ENCODE results near the gene CDKL5. TPM values are rescaled to one million over a fixed set of nuclear protein-coding genes. Genes with fewer than 3 reads are reported as not detected.

The CDKL5 gene
- total RNA-seq, 1 experiment from 2014 or later: 4.2 TPM

DNA sequence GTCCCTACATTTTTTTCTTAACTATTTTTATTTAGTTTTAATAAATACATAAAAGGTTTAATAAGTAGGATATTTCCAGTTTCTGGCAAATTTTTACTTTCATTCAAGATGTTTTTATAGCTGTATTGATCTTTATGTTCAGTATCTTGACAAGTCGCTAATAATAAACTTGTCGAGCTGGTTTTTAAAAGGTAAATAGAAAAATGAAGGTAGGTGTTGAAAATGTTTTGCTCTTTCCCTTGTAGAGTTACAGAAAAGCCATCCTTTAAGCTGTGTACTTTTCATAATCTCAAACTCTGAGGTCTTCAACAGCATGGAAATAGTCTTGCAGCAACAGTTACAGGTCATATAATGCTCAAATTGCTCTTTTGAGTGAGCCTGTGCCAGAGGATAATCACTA lies 193.9 kb downstream of the CDKL5 start:
- ChIA-PET POLR2A (ENCODE audit: unreplicated experiment) (no interaction called here), CTCF (no interaction called here)
- BruUV-seq (replicated peaks): no TSS peak
- no peaks in the 10 kb centered on the region for H3K79me2 ChIP-seq (ENCODE audit: low read depth)
- TF ChIP-seq EZH2 (IDR thresholded peaks at IDR 0.05; ENCODE audit: low read depth): no peak
- TF ChIP-seq, protein P1, sequence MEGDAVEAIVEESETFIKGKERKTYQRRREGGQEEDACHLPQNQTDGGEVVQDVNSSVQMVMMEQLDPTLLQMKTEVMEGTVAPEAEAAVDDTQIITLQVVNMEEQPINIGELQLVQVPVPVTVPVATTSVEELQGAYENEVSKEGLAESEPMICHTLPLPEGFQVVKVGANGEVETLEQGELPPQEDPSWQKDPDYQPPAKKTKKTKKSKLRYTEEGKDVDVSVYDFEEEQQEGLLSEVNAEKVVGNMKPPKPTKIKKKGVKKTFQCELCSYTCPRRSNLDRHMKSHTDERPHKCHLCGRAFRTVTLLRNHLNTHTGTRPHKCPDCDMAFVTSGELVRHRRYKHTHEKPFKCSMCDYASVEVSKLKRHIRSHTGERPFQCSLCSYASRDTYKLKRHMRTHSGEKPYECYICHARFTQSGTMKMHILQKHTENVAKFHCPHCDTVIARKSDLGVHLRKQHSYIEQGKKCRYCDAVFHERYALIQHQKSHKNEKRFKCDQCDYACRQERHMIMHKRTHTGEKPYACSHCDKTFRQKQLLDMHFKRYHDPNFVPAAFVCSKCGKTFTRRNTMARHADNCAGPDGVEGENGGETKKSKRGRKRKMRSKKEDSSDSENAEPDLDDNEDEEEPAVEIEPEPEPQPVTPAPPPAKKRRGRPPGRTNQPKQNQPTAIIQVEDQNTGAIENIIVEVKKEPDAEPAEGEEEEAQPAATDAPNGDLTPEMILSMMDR (conservative IDR thresholded peaks at IDR 0.05): no peak
- no peaks in the 10 kb centered on the region for H3K27me3 ChIP-seq (ENCODE audit: insufficient read depth, low read depth)
- no peaks in the 10 kb centered on the region for H3K9me3 ChIP-seq (ENCODE audit: insufficient read depth, low read depth)
- no peak for DNase-seq
- peaks cover 11% of the 10 kb centered on the region; the same call in 1 of the 2 replicates for H3K4me1 ChIP-seq (replicated peaks; ENCODE audit: insufficient read depth)
- H3K9me2 ChIP-seq (ENCODE audit: insufficient read depth): no peaks in the 10 kb centered on the region
- H3F3A ChIP-seq (ENCODE audit: insufficient read depth, low read depth): no peaks in the 10 kb centered on the region
- no peak overlapping the region for H3K4me3 ChIP-seq
- intact Hi-C loops (cut with micrococcal nuclease; ENCODE audit: unreplicated experiment): no loop called here
- H4K20me1 ChIP-seq (ENCODE audit: insufficient read depth): no peaks in the 10 kb centered on the region
- H3K4me2 ChIP-seq: no peak overlapping the region
- H2AFZ ChIP-seq: no peak overlapping the region
- no peaks in the 10 kb centered on the region for H3K36me3 ChIP-seq (ENCODE audit: low read depth)
- H3K27ac ChIP-seq: no peak overlapping the region

DNA sequence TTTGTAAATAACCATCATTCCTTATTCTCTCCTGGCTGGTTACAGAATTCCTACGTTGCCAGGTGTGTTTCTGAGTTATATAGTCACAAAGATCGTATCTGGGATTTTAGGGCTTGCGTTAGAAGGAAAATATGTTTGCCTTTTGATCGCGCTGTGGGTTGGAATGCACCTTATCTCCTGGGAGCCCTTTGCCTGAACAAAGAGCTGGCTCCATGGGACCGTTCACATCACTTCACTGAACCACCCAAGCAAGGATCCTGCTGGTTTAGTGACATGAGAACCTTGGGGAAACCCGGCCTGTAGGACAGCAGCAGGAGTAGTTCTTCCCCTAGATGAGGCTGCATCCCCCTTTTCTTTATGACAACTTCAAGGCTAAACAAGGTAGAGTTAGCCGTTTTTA lies 194.9 kb downstream of the CDKL5 start:
- Histone ChIP-seq H4K20me1 (ENCODE audit: insufficient read depth) (no peaks in the 10 kb centered on the region), H3K79me2 (ENCODE audit: low read depth) (no peaks in the 10 kb centered on the region), H3K9me3 (ENCODE audit: insufficient read depth, low read depth) (no peaks in the 10 kb centered on the region), H3K36me3 (ENCODE audit: low read depth) (no peaks in the 10 kb centered on the region), H2AFZ (no peak overlapping the region), H3K27ac (no peak overlapping the region), H3K4me3 (no peak overlapping the region), H3K27me3 (ENCODE audit: insufficient read depth, low read depth) (no peaks in the 10 kb centered on the region), H3F3A (ENCODE audit: insufficient read depth, low read depth) (no peaks in the 10 kb centered on the region), H3K4me1 (replicated peaks; ENCODE audit: insufficient read depth) (peaks cover 11% of the 10 kb centered on the region; the same call in 1 of the 2 replicates), H3K4me2 (no peak overlapping the region), H3K9me2 (ENCODE audit: insufficient read depth) (no peaks in the 10 kb centered on the region)
- POLR2A ChIA-PET (ENCODE audit: unreplicated experiment): no interaction called here
- no peak for DNase-seq
- intact Hi-C loops (cut with micrococcal nuclease; ENCODE audit: unreplicated experiment): no loop called here
- BruUV-seq (replicated peaks): no TSS peak
- no peak for TF ChIP-seq EZH2 (IDR thresholded peaks at IDR 0.05; ENCODE audit: low read depth)
- CTCF ChIA-PET: interaction anchor here (0.6 kb wide), 1 partner anchor 268 kb away, joined by 5 read pairs; no protein-coding TSS in a partner anchor

DNA sequence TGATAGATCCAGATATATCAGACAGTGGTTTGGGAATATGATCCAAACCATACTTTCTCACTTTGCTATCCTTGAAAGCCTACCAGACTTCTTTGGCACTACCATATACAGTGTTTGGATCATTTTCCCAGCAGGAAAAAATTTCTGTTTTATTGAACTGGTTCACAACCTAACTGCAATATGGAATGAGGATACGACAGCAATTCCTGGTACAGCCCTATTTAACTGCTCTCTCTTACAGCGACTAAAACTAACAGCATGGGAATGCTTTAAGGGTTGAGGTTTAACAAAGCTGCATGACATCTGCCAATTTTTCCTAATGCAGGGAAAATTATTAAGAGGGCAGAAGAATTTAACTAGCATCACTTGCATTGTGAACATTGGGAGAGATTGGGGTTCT lies 199.2 kb downstream of the CDKL5 start:
- no peaks in the 10 kb centered on the region for H3K4me1 ChIP-seq (replicated peaks; ENCODE audit: insufficient read depth)
- H2AFZ ChIP-seq: no peak overlapping the region
- no peaks in the 10 kb centered on the region for H3F3A ChIP-seq (ENCODE audit: insufficient read depth, low read depth)
- no peaks in the 10 kb centered on the region for H3K9me3 ChIP-seq (ENCODE audit: insufficient read depth, low read depth)
- H3K4me3 ChIP-seq: no peak overlapping the region
- H3K4me2 ChIP-seq: no peak overlapping the region
- H3K36me3 ChIP-seq (ENCODE audit: low read depth): no peaks in the 10 kb centered on the region
- BruUV-seq (replicated peaks): no TSS peak
- no peaks in the 10 kb centered on the region for H3K9me2 ChIP-seq (ENCODE audit: insufficient read depth)
- no peak overlapping the region for H3K27ac ChIP-seq
- H3K79me2 ChIP-seq (ENCODE audit: low read depth): no peaks in the 10 kb centered on the region
- DNase-seq: no peak
- ChIA-PET POLR2A (ENCODE audit: unreplicated experiment) (no interaction called here), CTCF (no interaction called here)
- H3K27me3 ChIP-seq (ENCODE audit: insufficient read depth, low read depth): no peaks in the 10 kb centered on the region
- intact Hi-C loops (cut with micrococcal nuclease; ENCODE audit: unreplicated experiment): no loop called here
- TF ChIP-seq EZH2 (IDR thresholded peaks at IDR 0.05; ENCODE audit: low read depth): no peak
- TF ChIP-seq, protein P1 (conservative IDR thresholded peaks at IDR 0.05): no peak
- no peaks in the 10 kb centered on the region for H4K20me1 ChIP-seq (ENCODE audit: insufficient read depth)

DNA sequence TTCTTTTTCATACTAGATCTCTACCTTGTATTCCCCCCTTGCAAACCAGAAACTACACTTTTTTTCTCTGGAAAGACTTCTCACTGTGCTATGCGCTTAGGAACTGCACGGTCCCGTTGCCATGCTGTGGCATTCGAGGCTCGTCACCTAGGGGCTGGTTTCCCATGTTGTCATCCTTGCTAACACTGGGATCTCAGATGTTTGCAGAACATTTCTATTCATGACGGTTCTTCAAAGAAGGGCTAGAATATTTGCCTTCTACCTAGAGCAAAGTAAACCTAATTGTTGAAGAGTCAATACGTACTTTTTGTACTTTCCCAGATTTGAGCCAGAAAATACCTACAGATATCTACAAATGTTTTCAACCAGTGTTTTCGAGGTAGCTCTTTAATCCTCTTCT lies 205.5 kb downstream of the CDKL5 start:
- Histone ChIP-seq H2AFZ (no peak overlapping the region), H3K4me1 (replicated peaks; ENCODE audit: insufficient read depth) (no peaks in the 10 kb centered on the region), H3K9me3 (ENCODE audit: insufficient read depth, low read depth) (no peaks in the 10 kb centered on the region), H3F3A (ENCODE audit: insufficient read depth, low read depth) (no peaks in the 10 kb centered on the region), H3K36me3 (ENCODE audit: low read depth) (no peaks in the 10 kb centered on the region), H4K20me1 (ENCODE audit: insufficient read depth) (no peaks in the 10 kb centered on the region), H3K4me2 (no peak overlapping the region), H3K27me3 (ENCODE audit: insufficient read depth, low read depth) (no peaks in the 10 kb centered on the region), H3K4me3 (no peak overlapping the region), H3K79me2 (ENCODE audit: low read depth) (no peaks in the 10 kb centered on the region), H3K27ac (no peak overlapping the region), H3K9me2 (ENCODE audit: insufficient read depth) (no peaks in the 10 kb centered on the region)
- no peak for TF ChIP-seq EZH2 (IDR thresholded peaks at IDR 0.05; ENCODE audit: low read depth)
- TF ChIP-seq, protein P1 (conservative IDR thresholded peaks at IDR 0.05): no peak
- ChIA-PET CTCF (no interaction called here), POLR2A (ENCODE audit: unreplicated experiment) (no interaction called here)
- no peak for DNase-seq
- intact Hi-C loops (cut with micrococcal nuclease; ENCODE audit: unreplicated experiment): no loop called here
- BruUV-seq (replicated peaks): no TSS peak

All from PC-9 (cell line).